ENCODE results near the gene LGMN.

The LGMN gene

DNA sequence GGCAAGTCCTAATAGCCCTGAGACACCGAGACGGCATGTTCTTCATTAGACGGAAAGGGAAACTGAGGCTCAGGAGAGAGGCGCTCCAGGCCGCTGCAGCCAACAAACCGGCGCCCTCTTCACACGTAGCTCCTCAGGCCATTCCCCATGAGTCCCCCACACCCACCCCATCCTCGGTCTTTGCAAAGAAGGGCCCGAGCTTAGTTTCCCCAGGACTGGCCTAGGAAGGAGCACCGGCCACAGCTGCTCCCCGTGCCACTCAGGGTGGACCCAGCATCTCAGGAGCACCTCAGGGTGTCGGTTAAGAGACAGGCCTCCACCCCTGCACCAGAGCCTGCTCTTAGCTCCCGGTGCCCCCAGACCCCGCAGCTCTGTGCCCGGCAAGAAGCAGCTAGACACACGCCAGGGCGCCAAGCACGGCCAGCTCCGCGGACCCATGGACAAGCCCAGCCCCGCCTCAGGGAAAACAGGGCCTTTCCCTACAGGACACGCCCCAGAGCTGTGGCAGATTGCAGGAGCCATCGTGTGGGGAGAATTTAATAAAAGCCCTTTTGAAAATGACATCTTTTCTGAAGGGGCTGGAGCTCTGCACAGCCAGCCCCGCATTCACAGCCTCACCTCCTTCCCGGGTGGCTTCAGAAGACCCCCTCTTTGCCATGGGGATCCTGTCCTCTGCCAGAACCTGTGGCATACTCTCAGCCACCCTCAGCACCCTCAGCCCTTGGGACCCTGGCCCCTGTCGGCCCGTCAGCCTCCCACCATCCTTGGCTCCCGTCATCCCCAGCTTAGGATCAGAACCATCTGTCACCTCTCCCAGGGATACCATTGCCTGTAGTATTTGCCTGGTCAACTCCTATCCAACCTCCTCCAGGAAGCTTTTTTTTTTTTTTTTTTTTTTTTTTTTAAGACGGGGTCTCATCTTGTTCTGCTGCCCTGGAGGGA, 59.7 kb downstream of the LGMN start:
- CTCF ChIA-PET, result interaction anchor here (0.9 to 5.1 kb wide), 9 partner anchors 8 to 298 kb away, joined by 3 to 32 read pairs (median 4); no protein-coding TSS in a partner anchor
- DNase-seq (ENCODE audit: extremely low spot score), result no peak
- POLR2A ChIA-PET, result interaction anchor here (0.6 kb wide), 2 partner anchors 56 to 78 kb away, joined by 3 to 4 read pairs; no protein-coding TSS in a partner anchor
- TF ChIP-seq, protein P1, sequence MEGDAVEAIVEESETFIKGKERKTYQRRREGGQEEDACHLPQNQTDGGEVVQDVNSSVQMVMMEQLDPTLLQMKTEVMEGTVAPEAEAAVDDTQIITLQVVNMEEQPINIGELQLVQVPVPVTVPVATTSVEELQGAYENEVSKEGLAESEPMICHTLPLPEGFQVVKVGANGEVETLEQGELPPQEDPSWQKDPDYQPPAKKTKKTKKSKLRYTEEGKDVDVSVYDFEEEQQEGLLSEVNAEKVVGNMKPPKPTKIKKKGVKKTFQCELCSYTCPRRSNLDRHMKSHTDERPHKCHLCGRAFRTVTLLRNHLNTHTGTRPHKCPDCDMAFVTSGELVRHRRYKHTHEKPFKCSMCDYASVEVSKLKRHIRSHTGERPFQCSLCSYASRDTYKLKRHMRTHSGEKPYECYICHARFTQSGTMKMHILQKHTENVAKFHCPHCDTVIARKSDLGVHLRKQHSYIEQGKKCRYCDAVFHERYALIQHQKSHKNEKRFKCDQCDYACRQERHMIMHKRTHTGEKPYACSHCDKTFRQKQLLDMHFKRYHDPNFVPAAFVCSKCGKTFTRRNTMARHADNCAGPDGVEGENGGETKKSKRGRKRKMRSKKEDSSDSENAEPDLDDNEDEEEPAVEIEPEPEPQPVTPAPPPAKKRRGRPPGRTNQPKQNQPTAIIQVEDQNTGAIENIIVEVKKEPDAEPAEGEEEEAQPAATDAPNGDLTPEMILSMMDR (IDR thresholded peaks at IDR 0.05; ENCODE audit: control extremely low read depth, extremely low read depth, low read depth, missing control alignments), result no peak

DNA sequence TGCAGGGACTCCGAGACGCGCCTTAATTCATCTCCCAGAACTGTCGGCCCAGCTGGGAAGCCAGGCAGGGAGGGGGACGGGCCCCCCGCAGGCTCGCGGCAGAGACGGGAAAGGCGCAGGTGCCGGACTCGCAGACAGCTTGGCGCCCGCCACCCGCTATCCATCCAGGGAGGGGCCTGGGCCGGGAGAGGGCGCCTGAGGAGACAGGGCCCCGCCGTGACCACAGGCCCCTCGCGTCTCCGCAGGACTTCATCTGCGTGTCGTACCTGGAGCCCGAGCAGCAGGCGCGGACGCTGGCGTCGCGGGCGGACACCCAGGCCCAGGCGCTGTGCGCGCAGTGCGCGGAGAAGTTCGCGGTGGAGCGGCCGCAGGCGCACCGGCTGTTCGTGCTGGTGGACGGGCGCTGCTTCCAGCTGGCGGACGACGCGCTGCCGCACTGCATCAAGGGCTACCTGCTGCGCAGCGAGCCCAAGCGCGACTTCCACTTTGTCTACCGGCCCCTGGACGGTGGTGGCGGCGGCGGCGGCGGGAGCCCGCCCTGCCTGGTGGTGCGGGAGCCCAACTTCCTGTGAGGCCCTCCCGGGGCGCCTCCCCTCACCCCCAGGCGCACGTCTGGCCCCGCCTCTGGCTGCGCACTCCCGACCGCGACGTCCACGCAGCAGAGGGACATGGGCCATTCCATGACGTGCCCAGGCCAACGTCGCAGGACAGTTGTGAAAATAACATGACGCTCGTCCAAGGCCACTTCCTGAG, 60.6 kb downstream of the LGMN start:
- ChIA-PET POLR2A (no interaction called here), CTCF (interaction anchor here (0.8 to 3.5 kb wide), 5 partner anchors 13 to 98 kb away, joined by 3 to 13 read pairs (median 8); no protein-coding TSS in a partner anchor)
- DNase-seq (ENCODE audit: extremely low spot score), result no peak
- TF ChIP-seq, protein P1 (IDR thresholded peaks at IDR 0.05; ENCODE audit: control extremely low read depth, extremely low read depth, low read depth, missing control alignments), result no peak

DNA sequence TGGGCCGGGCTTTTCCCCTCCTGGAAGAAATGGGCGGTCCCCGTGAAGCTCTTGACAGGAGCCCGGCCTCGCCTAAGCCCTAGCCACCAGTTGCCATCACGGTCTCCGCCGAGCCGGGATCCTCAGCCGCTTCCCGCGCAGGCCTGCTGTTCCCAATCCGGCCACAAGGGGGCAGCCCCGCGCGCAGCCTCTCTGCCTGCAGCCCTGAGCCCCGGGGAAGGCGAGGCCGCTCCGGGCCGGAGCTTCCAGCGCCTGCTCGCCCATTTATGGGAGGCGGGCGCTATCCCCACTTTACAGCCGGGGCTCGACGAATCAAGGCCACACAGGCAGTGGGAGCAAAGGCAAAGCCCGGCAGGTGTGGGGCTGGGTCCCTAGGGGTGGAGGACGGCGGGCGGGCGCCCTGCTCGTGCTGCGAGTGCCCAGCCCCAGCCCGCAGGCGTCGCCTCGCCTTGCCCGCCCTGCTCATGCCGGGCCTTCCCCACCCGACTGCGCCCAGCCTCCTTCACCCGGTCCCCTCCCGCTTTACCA, 61.5 kb downstream of the LGMN start:
- TF ChIP-seq, protein P1 (IDR thresholded peaks at IDR 0.05; ENCODE audit: control extremely low read depth, extremely low read depth, low read depth, missing control alignments), result peak; percentile 45
- ChIA-PET CTCF (interaction anchor here (0.8 to 2.7 kb wide), 6 partner anchors 12 to 122 kb away, joined by 3 to 8 read pairs (median 4); no protein-coding TSS in a partner anchor), POLR2A (no interaction called here)
- DNase-seq (ENCODE audit: extremely low spot score), result peak; percentile 89

DNA sequence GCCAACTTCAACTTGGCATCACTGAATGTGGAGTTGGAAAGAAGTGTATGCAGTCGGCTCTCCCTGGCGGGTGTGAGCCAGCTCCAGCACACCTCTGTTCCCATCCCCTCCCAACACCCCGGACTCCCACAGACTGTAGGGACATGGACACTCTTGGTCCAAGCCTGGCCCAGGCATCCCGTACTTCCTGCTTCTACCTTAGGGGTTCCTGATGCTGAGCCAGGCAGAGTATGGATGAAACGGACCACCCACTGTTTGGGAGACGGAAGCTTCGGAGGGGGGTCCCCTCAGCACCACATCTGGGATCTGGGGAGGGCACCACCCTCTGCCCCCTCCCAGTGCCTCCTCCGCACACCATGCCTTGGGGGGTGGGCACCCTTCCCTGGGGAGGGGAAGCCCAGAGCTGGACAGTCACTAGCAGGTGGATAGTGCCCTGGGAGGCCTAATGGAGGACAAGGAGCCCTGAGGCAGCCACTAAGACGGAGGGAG, 62.0 kb downstream of the LGMN start:
- TF ChIP-seq, protein P1 (IDR thresholded peaks at IDR 0.05; ENCODE audit: control extremely low read depth, extremely low read depth, low read depth, missing control alignments), result no peak
- no peak for DNase-seq (ENCODE audit: extremely low spot score)
- ChIA-PET CTCF (interaction anchor here (0.7 to 2.7 kb wide), 7 partner anchors 9 to 564 kb away, joined by 3 to 8 read pairs (median 3); no protein-coding TSS in a partner anchor), POLR2A (no interaction called here)

DNA sequence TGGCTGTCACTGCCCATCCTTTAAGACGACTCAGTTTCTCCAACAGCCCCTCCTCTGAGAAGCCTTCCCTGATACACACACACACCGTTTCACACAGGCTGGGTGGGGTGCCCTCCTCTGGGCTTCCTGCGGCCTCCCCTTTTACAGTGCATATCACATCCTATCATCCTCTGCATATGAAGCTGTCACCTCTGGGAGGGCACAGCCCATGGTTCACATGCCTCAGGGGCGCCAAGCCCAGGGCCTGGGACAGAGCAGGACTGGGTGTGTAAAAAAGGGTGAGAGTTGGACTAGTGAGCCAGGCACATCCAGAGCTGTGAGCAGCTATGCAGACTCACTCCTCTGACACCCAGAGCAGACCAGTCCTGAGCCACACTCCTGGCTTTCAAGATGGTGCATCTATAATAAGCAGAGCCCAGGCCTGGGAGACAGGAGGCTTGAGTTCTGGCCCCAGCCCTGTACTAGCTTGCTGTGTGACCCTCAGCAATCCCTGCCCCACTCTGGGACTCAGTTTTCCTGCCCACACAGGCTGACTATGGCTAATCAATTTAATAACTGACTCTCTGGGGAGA, 62.6 kb downstream of the LGMN start:
- POLR2A ChIA-PET, result no interaction called here
- CTCF ChIA-PET, result interaction anchor here (0.7 to 2.7 kb wide), 5 partner anchors 9 to 563 kb away, joined by 3 to 8 read pairs (median 3); no protein-coding TSS in a partner anchor
- TF ChIP-seq, protein P1 (IDR thresholded peaks at IDR 0.05; ENCODE audit: control extremely low read depth, extremely low read depth, low read depth, missing control alignments), result no peak
- no peak for DNase-seq (ENCODE audit: extremely low spot score)

Data from GM10248 (cell line).